ENCODE data around the gene TRPM3. TPM values are rescaled to one million over a fixed set of nuclear protein-coding genes. Genes with fewer than 3 reads are reported as not detected.
A peak's percentile ranks its signal among the peaks of the same experiment; 100 is the strongest.

Gene TRPM3
- total RNA-seq, 1 experiment from 2014 or later, result 5.4 TPM

DNA sequence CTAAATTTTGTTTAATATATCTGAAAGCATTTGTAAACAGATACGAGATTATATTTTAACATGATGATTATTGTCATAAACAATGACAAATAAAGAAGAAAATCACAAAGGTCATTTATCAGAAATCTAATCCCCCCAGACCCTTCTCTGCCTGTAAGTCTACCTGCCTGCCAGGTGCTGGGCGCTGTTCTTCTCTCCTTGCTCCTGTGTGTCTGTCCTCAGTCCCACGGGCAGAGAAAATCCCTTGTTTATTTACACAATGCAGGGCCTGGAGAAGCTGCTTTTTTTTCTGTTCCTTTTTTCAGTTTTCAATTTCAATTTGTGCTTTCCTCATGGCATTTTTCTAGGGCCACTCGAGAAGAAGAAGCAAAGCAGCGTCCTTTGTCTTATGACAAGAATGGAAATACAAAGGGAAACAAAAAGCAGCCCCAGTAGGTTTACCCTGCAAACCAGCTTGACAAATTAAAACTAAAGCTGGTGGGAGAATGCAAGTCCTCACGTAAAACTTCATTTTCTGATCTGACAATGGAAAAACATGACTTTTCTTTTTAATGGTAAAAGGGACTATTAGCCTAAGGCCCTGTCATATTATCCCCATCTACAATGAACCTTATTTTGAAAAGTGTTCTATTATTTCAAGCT lies 424.6 kb downstream of the TRPM3 start:
- Mint-ChIP-seq H3K27me3 (ENCODE audit: low read depth) (no peaks in the 10 kb centered on the region), H3K36me3 (no peaks in the 10 kb centered on the region), H3K4me1 (peaks cover 18% of the 10 kb centered on the region), H3K27ac (peak overlapping the region; percentile 41; the same call in 1 of the 2 replicates), H3K4me3 (no peak overlapping the region), H3K9me3 (no peaks in the 10 kb centered on the region)
- no peak for TF ChIP-seq KAT7 (CRISPR knock-in tag; IDR thresholded peaks at IDR 0.05; ENCODE audit: borderline replicate concordance)
- TF ChIP-seq ZBTB21 (CRISPR knock-in tag; IDR thresholded peaks at IDR 0.05; ENCODE audit: borderline replicate concordance), result no peak
- TF ChIP-seq, protein P1, sequence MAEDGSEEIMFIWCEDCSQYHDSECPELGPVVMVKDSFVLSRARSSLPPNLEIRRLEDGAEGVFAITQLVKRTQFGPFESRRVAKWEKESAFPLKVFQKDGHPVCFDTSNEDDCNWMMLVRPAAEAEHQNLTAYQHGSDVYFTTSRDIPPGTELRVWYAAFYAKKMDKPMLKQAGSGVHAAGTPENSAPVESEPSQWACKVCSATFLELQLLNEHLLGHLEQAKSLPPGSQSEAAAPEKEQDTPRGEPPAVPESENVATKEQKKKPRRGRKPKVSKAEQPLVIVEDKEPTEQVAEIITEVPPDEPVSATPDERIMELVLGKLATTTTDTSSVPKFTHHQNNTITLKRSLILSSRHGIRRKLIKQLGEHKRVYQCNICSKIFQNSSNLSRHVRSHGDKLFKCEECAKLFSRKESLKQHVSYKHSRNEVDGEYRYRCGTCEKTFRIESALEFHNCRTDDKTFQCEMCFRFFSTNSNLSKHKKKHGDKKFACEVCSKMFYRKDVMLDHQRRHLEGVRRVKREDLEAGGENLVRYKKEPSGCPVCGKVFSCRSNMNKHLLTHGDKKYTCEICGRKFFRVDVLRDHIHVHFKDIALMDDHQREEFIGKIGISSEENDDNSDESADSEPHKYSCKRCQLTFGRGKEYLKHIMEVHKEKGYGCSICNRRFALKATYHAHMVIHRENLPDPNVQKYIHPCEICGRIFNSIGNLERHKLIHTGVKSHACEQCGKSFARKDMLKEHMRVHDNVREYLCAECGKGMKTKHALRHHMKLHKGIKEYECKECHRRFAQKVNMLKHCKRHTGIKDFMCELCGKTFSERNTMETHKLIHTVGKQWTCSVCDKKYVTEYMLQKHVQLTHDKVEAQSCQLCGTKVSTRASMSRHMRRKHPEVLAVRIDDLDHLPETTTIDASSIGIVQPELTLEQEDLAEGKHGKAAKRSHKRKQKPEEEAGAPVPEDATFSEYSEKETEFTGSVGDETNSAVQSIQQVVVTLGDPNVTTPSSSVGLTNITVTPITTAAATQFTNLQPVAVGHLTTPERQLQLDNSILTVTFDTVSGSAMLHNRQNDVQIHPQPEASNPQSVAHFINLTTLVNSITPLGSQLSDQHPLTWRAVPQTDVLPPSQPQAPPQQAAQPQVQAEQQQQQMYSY (CRISPR knock-in tag; IDR thresholded peaks at IDR 0.05), result no peak
- TF ChIP-seq, protein P2, sequence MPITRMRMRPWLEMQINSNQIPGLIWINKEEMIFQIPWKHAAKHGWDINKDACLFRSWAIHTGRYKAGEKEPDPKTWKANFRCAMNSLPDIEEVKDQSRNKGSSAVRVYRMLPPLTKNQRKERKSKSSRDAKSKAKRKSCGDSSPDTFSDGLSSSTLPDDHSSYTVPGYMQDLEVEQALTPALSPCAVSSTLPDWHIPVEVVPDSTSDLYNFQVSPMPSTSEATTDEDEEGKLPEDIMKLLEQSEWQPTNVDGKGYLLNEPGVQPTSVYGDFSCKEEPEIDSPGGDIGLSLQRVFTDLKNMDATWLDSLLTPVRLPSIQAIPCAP (CRISPR knock-in tag; IDR thresholded peaks at IDR 0.05), result no peak
- TF ChIP-seq, protein P3, sequence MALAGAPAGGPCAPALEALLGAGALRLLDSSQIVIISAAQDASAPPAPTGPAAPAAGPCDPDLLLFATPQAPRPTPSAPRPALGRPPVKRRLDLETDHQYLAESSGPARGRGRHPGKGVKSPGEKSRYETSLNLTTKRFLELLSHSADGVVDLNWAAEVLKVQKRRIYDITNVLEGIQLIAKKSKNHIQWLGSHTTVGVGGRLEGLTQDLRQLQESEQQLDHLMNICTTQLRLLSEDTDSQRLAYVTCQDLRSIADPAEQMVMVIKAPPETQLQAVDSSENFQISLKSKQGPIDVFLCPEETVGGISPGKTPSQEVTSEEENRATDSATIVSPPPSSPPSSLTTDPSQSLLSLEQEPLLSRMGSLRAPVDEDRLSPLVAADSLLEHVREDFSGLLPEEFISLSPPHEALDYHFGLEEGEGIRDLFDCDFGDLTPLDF (CRISPR knock-in tag; IDR thresholded peaks at IDR 0.05), result no peak
- TF ChIP-seq, protein P4, sequence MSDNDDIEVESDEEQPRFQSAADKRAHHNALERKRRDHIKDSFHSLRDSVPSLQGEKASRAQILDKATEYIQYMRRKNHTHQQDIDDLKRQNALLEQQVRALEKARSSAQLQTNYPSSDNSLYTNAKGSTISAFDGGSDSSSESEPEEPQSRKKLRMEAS (CRISPR knock-in tag; IDR thresholded peaks at IDR 0.05), result no peak
- peak; percentile 60; the same call in 1 of the 2 replicates for ATAC-seq
- POLR2A ChIA-PET, result no interaction called here
- CTCF ChIA-PET, result interaction anchor here (1.8 kb wide), 1 partner anchor 57 kb away, joined by 9 read pairs; no protein-coding TSS in a partner anchor
- no peak for DNase-seq (ENCODE audit: low spot score)

DNA sequence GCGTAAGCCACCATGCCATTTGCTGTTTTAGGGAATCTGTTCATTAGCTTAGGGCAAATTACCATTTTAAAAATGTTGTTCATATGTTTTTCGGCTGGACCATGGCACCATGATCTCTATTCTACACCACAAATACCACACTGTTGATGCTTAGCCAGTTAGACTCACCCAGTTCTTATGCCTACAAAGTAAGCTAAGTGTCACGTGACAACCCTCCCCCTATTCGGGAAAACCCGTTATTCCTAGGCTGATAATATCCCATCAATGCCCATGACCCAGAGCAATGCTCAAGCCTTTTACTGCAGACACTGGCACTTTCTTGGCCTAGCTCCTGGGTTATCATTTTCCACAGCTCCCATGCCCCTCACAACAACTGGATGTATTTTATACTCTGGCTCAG lies 426.7 kb downstream of the TRPM3 start:
- ChIA-PET CTCF (no interaction called here), POLR2A (no interaction called here)
- Mint-ChIP-seq H3K4me1 (peaks cover 20% of the 10 kb centered on the region), H3K27ac (no peak overlapping the region), H3K4me3 (no peak overlapping the region), H3K36me3 (no peaks in the 10 kb centered on the region), H3K27me3 (ENCODE audit: low read depth) (no peaks in the 10 kb centered on the region), H3K9me3 (no peaks in the 10 kb centered on the region)
- DNase-seq (ENCODE audit: low spot score), result no peak
- no peak for TF ChIP-seq RORB (CRISPR knock-in tag; IDR thresholded peaks at IDR 0.05)
- no peak for ATAC-seq

DNA sequence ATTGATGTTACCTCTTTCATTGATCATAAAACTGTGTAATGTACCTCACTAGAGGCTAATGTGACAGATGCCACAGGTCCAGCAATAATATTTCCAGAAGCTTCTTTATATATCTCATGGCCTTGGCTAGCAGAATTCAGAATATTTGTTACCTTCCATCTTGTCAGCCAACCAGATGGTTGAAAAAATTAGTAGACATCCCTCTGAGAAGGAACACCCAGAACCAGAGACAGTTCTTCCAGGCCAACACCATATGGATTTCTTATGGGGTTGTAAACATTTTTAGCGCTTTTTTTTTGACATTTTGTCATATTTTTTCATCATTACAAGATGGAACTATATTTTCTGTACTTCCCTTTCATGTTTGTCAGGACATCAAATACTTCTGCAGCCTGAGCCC lies 428.2 kb downstream of the TRPM3 start:
- Mint-ChIP-seq H3K27me3 (ENCODE audit: low read depth) (no peaks in the 10 kb centered on the region), H3K36me3 (no peaks in the 10 kb centered on the region), H3K4me3 (no peak overlapping the region), H3K4me1 (peaks cover 20% of the 10 kb centered on the region), H3K9me3 (no peaks in the 10 kb centered on the region), H3K27ac (no peak overlapping the region)
- CTCF ChIA-PET, result no interaction called here
- ATAC-seq, result no peak
- POLR2A ChIA-PET, result no interaction called here
- no peak for DNase-seq (ENCODE audit: low spot score)
- TF ChIP-seq, protein P5, sequence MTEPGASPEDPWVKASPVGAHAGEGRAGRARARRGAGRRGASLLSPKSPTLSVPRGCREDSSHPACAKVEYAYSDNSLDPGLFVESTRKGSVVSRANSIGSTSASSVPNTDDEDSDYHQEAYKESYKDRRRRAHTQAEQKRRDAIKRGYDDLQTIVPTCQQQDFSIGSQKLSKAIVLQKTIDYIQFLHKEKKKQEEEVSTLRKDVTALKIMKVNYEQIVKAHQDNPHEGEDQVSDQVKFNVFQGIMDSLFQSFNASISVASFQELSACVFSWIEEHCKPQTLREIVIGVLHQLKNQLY (CRISPR knock-in tag; IDR thresholded peaks at IDR 0.05), result no peak
- TF ChIP-seq JAZF1 (CRISPR knock-in tag; IDR thresholded peaks at IDR 0.05), result no peak
- no peak for TF ChIP-seq ETV6 (CRISPR knock-in tag; IDR thresholded peaks at IDR 0.05)
- no peak for TF ChIP-seq ZNF423 (CRISPR knock-in tag; IDR thresholded peaks at IDR 0.05)
- no peak for TF ChIP-seq CBFB (CRISPR knock-in tag; IDR thresholded peaks at IDR 0.05; ENCODE audit: low read depth)
- TF ChIP-seq, protein P6, sequence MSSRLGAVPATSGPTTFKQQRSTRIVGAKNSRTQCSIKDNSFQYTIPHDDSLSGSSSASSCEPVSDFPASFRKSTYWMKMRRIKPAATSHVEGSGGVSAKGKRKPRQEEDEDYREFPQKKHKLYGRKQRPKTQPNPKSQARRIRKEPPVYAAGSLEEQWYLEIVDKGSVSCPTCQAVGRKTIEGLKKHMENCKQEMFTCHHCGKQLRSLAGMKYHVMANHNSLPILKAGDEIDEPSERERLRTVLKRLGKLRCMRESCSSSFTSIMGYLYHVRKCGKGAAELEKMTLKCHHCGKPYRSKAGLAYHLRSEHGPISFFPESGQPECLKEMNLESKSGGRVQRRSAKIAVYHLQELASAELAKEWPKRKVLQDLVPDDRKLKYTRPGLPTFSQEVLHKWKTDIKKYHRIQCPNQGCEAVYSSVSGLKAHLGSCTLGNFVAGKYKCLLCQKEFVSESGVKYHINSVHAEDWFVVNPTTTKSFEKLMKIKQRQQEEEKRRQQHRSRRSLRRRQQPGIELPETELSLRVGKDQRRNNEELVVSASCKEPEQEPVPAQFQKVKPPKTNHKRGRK (CRISPR knock-in tag; IDR thresholded peaks at IDR 0.05; ENCODE audit: borderline replicate concordance), result no peak
- TF ChIP-seq TEAD1 (CRISPR knock-in tag; IDR thresholded peaks at IDR 0.05), result no peak
- TF ChIP-seq NFYB (CRISPR knock-in tag; conservative IDR thresholded peaks at IDR 0.05; ENCODE audit: low read depth), result no peak
- TF ChIP-seq, protein P7, sequence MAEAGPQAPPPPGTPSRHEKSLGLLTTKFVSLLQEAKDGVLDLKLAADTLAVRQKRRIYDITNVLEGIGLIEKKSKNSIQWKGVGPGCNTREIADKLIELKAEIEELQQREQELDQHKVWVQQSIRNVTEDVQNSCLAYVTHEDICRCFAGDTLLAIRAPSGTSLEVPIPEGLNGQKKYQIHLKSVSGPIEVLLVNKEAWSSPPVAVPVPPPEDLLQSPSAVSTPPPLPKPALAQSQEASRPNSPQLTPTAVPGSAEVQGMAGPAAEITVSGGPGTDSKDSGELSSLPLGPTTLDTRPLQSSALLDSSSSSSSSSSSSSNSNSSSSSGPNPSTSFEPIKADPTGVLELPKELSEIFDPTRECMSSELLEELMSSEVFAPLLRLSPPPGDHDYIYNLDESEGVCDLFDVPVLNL (CRISPR knock-in tag; IDR thresholded peaks at IDR 0.05; ENCODE audit: borderline replicate concordance, low read depth), result no peak
- TF ChIP-seq RELA (CRISPR knock-in tag; IDR thresholded peaks at IDR 0.05; ENCODE audit: borderline replicate concordance), result no peak
- TF ChIP-seq ZNF671 (CRISPR knock-in tag; IDR thresholded peaks at IDR 0.05), result no peak
- TF ChIP-seq, protein P8, sequence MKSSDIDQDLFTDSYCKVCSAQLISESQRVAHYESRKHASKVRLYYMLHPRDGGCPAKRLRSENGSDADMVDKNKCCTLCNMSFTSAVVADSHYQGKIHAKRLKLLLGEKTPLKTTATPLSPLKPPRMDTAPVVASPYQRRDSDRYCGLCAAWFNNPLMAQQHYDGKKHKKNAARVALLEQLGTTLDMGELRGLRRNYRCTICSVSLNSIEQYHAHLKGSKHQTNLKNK (CRISPR knock-in tag; IDR thresholded peaks at IDR 0.05), result no peak
- no peak for TF ChIP-seq EMX1 (CRISPR knock-in tag; IDR thresholded peaks at IDR 0.05)

All from WTC11 (cell line).